Astrocyte (in vitro differentiated cells and primary cell): ENCODE results near the gene SLC4A2.

Experiments
- CTCF ChIP-seq: IDR thresholded peaks from 2 replicates; pipeline ENCODE4 v1.5.1; 2011; ENCODE audit warnings: low read depth, mild to moderate bottlenecking, inconsistent platforms, low read length, moderate library complexity; ENCODE audit not compliant: insufficient read depth
- EZH2 ChIP-seq: IDR thresholded peaks from 2 replicates; pipeline ENCODE4 v1.6.1; 2012; ENCODE audit warnings: mild to moderate bottlenecking, low read length, inconsistent platforms; ENCODE audit not compliant: insufficient read depth

- TF ChIP-seq CTCF (no peak), EZH2 (no peak)
These were observed 24.2 kb upstream of the SLC4A2 start for GRCh38 chr7:151035026-151035717.
